22Rv1 (cell line): ENCODE results near the gene EFNB2.

Source experiments
- CTCF ChIP-seq: fragments of 450-650 bp; IDR thresholded peaks from 2 replicates; pipeline ENCODE4 v1.5.1; 2017; ENCODE audit warnings: mild to moderate bottlenecking
- ZFX ChIP-seq: fragments of 450-650 bp; IDR thresholded peaks from 2 replicates; pipeline ENCODE4 v1.6.1; 2017; ENCODE audit warnings: antibody characterized with exemption, borderline replicate concordance

- TF ChIP-seq CTCF (no peak), ZFX (no peak)
Measured at GRCh38 chr13:106496072-106496997, 39.1 kb downstream of the EFNB2 start.
